Measurements from ENCODE around the gene NDST1.

The NDST1 gene

DNA sequence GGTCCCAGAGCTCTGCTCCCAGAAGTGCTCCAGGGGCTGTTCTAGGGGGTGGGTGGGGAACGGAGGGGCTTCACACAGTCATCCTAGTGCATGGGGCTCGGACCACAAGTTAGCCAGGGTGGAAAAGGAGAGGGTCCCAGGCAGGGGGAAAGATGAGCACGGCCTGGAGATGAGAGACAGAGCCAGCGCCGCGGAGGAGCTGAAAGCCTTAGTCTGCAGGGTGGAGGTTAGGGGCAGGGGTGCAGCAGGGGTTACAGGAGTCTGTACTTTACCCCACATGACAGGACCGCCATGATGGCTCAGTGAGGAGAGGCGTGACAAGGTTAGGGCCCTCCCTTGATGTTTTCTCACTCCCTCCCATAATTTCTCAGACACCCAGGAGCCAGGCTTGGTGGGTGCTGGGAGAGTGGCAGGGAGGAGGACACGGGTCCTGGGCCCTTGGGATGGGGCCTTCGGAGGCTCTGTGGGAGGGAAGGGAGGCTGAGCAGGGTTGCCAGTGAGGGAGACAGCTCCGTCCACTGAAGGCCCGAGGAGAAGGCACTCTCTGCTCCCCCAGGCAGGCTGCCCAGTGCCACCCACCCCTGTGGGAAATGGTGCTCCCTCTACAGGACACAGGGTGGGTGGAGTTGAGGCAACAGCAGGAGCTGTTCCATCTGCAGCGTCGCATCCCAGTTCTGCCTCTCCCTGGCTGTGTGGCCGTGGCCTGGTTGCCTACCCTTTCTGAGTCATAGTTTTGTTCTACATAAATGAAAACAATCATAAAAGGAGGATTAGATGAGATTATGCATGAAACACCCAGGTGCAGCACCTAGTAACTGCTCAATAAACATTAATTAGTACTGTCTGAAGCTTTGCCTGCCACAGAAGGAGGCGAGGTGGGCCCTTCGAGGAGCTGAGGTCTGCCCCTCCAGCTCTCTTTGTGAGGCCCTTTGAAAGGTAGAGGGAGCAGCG is 66.2 kb downstream of the NDST1 start:
- no peak for DNase-seq

DNA sequence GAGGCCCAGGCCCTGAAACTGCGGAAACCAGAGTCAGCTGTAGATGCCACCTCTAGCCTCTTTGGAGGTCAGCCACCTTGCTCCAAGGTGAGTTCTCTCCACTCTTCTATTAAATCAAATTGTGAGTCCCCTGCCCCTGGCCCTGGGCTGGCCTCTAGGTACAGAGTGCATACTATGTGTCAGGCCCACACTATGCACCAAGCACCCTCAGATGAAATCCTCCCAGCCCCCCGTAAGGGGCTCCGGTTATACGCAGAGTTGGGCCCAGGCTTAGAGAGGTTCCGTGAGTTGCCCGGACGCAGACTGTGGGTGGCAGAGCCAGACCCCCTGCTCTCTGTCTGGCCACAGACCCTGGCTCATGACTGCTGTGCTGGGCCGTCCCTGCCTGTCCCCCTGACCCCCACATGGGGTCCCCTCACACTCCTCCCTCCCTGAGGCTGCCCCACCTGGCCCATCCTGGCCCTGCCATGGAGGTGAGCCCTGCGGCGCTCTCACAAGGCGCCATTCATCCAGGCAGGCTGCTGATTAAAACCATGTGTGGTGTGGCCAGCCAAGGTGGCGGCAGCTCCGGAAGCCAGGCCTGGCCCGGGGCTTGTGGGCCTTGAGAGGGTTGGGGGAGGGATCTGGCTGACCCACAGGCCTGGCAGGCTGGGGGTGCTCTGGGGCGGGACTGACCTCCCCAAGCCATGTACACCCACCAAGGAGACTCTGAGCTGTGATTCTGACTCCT is 67.1 kb downstream of the NDST1 start:
- no peak for DNase-seq

DNA sequence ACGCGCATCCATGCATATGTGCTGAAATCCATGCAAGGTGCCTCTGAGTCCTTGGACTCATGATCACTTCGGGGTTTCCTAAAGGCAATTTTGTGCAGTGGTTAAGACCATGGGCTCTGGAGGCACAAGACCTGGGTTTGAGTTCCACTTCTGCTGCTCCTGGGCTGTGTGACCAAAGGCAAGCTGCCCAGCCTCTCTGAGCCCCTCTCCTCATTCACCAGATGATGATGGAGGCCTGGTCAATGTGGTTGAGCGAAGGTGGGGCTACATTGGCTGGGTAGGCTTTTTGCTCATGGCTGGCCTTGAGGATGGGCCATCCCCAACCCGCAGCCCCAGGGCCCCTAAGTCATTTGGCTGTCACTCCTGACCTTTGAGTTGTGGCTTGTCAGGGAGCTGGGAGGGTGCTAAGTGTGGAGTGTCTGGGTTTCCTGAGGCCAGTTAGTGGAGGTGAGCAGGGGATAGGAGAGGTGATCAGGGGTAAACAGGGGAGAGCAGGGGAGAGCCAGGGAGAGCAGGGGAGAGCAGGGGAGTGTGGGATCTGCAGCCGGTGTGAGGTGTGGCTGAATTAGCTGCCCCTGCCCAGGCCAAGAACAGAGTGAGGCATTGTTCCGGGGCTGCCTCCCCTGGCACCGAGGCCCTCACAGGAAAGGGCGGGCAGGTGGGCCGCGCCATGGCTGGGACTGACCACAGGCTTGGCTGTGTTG is 68.0 kb downstream of the NDST1 start:
- DNase-seq: no peak

DNA sequence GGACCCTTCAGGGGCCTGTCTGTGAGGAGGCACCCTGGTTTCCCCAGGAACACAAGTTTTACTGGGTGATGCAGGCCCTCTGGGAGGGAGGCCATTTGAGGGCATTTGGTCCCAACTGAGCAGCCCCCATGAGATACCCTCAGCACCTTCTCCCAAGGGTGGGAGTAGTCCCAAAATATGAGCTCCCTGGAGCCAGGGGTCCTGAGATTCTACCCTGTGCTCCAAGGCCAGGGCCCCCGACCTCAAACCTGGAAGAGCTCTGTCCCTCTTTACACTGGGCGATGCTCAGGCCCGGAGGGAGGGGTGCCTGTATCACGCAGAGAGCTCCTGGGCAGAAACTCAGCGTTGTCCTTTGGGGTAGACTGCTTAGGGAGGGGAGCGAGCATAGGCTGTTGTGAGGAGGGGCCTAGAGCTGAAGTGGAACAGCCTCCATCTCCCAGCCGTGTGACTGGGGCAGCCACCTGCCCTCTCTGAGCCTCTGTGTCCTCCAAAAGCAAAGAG is 68.6 kb downstream of the NDST1 start:
- DNase-seq: no peak

DNA sequence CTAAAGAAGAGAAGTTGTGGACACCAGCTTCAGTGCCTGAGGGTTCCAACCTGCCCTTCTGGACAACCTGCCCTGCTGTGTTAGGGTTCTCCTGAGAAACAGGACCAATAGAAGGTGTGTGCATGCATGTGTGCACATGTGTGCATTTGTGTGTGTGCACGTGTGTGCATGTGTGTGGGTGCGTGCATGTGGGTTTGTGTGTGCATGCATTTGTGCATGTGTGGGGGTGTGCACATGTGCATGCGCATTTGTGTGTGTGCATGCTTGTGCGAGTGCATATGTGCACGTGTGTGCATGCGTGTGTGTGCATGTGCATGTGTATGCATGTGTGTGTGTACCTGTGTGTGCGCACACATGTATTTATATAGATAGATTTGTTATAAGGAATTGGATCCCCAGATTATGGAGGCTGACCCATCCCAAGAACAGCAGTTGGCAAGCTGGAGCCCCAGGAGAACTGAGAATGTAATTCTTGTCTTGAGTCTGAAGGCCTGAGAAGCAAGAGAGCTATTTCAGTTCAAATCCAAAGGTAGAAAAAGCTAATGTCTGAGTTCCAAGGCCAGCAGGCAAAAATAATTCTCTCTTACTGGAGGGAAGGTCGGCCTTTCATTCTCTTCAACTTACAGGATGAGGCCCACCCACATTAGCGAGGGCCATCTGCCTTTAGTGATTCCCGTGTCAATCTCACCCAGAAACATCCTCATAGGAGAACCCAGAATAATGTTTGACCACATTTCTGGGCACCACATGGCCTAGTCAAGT is 69.6 kb downstream of the NDST1 start:
- DNase-seq: no peak

DNA sequence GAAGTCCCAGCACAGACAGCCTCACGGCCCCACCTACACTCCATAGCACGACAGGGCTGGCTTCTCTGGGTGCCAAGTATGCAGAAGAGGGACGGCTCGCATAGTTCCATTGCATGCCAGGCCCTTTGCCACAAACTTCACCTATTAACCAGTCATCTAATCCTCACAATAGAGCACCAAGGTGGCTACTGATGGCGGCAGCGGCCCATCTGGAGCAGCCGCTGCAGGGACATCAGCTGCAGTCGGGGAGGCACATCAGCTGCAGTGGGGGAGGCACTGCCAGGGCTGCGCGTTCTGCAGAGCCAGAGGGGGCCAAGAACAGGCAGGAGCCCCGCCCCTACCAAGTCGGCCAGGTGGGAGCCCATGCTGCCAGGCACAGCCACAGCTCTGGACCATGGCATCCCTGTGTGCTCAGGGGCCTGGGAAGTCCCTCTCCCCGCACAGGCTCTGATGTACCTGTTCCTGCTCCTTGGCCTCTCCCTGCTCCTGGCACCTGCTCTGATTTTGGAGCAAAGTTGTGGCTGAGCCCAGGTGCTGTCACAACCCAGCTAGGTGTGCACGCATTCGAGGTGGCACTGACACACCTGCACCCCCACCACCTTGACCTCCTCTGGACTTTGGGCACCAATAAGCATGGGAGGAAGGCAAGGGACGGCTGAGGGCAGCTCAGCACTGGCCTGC is 71.0 kb downstream of the NDST1 start:
- no peak for DNase-seq

DNA sequence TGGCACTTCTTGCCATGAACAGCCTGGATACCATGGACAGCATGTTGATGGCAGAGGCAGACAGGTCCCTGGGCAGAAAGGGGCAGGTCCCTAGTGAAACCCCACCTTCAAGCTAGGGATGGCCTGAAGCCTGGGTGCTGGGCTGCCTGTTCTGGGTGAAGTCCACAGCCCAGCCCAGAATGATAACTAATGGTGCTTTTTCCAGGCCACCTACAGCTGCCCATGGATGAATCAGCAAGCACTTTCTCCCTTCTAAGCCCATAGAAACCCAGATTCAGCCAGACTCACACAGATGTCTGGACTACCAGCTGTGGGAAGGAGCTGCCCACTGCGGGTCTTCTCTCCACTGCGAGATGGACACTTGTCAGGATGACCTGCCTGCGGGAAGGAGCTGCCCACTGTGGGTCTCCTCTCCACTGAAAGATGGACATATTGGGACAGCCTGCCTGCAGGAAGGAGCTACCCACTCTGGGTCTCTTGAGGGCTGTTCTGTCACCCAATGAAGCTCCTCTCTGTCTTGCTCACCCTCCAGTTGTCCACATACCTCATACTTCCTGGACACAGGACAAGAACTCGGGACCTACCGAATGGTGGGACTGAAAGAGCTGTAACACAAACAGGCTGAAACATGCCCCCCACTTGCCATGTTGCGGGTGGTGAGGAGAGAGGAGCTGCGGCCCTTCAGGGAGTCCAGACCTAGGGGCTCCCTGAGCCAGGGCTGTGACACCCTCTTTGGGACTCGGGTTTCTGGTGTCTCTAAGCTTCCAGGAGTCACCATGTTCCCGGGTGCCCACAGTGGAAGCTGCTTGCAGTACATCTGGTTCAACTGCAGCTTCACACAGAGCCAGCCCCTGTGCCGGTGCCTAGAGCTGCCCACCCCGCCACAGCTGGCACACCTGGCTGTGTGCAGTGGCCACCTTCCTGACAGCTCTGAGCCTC is 71.8 kb downstream of the NDST1 start:
- no peak for DNase-seq

DNA sequence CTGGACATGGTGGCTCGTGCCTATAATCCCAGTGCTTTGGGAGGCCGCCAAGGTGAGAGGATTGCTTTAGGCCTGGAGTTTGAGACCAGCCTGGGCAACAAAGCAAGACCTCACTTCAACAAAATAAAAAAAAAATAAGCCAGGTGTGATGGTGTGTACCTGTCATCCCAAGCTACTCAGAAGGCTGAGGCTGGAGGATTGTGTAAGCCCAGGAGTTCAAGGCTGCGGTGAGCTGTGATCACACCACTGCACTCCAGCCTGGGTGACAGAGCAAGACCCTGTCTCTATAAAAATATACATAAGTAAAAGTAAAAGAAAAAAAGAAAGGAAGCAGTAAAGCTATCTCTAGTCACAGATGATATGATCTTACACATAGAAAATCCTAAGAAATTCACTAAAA is 73.0 kb downstream of the NDST1 start:
- no peak for DNase-seq

DNA sequence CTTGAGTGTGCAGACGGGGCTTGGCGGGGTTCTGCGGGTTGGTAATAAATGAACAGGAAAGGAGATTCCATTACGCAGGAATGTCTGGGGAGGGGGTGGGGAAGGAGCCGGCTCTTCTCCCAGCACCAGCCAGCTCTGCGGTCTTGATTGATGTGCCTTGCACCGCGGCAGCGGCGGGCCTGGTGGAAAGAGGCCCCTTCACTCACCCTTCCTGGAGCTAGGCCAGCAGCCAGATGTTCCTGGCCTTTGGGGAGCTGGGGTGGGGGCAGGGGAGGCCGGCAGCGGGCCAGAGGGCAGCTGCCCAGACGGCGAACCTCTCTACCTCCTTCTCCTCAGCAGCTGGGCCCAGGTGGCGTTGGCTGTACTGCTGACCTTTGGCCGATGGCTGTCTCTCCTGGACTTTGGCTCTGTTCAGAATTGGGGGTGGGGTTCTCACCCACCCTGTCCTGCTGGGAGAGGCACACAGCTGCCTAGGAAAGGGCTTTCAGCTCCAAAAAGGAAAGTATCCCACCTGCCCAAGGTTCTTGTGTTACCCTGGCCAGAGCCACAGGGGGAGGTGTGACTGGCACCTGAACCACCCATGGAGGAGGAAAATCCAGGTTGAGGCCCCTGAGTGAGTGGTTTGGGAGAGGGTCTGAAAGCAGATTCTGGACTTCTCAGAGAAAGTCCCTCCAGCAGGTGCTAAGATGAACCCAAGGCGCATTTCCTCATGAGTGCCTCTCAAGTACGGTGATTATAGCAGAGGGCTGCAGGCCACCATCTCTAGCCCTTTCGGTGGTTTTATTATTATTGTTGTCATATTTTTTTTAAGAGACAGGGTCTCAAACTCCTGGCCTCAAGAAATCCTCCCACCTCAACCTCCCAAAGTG is 74.5 kb downstream of the NDST1 start:
- no peak for DNase-seq

DNA sequence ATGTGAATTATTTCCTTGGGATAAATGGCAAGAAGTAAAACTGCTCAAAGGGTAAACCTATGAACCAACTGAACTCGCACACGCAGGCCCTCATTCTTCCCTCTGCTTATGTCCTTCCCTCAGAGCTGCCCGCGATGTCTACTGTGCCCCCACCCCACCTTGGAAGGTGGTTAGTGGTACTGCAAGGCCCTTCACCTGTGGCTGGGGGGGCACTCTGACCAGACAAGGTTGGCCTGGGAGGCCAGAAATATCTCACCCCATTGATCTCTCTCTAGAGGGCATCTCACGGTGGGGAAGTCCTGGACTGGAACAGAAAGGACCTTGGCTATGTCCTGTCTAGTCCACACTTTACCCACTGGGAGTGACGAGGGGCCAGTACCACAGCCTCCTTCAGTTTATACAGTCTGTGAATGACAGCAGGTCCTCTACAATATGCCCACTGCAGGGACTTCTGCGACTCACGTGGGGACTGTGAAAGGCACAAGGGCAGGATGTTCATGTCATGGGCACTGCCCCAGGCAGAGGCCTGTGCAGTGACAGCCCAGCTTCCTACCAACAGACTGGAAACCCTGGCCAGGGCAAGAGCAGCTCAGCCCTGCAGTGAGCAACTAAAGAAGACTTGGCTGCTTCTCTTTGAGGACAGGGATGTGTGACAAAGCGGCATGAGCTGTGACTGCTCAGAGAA is 75.8 kb downstream of the NDST1 start:
- no peak for DNase-seq

DNA sequence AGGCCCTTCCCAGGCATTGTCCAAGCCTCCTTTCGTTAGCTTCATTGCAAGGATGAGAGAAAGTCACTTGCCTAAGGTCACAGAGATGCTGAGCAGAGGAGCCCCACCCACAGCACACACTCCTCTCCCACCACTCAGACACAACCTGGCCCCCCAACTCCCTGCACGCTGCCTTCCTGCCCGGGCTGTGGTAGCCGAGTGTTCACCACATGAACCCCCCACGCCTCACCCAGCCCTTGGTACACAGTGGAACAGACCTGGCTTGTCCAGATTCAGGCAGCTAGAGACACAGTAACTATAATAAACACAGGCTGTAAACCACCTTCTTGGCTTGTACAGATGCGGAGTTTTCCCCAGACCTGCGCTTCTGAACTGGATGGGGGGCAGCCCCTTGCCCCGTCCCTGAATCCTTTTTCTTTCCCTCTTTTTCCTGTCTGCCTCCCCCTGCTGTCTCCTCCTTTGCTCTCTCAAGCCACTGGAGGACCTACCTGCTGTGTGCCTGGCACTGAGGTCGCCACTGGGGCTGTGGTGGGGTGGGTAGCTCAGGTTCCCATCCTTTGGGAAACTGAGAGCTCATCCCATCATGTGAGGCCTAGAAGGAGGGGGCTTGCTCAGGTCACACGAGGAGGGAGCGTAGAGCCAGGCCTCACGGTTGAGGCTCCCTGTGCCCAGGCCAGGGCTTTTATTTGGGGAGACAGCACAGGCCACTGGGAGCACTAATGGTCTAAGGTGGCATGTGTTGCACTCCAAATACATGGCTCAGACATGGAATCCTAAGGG is 76.8 kb downstream of the NDST1 start:
- DNase-seq: no peak

DNA sequence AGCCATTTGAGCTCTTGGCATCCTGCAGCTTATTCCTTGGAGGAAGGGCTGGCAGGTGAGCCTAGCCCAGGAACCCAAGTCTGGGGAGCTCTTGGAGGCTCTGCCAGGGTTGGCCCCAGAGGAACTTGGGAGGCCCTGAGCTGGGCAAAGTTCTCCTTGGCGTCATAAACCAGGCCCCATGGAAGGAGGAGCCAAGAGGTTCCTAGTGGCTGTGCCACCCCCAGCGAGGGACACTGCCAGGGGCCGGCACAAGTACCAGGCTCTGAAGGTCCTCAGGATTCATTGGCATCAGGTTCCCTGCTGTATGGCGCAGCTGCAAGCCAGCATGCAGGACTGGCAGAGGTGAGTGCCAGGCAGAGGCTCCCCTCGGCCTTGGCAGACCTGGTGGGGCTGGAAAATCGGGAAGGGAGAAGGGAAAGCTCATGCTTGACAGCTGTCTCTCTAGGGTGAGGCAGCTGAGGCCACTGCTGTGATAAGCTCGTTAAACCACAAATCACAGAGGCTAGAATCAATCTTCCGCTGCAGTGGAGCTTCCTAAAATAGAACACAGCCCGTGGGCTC is 77.9 kb downstream of the NDST1 start:
- no peak for DNase-seq

DNA sequence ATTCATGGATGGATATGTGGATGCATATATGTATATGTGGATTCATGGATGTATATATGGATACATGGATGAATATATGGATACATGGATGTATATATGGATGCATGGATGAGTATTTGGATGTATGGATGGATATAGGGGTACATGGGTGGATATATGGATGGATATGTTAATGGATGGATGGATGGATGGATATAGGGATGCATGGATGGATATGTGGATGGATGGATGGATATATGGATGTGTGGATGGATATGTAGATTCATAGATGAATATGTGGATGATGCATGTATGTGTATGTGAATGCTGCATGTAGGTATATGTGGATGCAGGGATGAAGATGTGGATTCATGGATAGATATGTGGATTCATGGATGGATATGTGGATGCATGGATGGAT is 79.1 kb downstream of the NDST1 start:
- no peak for DNase-seq

DNA sequence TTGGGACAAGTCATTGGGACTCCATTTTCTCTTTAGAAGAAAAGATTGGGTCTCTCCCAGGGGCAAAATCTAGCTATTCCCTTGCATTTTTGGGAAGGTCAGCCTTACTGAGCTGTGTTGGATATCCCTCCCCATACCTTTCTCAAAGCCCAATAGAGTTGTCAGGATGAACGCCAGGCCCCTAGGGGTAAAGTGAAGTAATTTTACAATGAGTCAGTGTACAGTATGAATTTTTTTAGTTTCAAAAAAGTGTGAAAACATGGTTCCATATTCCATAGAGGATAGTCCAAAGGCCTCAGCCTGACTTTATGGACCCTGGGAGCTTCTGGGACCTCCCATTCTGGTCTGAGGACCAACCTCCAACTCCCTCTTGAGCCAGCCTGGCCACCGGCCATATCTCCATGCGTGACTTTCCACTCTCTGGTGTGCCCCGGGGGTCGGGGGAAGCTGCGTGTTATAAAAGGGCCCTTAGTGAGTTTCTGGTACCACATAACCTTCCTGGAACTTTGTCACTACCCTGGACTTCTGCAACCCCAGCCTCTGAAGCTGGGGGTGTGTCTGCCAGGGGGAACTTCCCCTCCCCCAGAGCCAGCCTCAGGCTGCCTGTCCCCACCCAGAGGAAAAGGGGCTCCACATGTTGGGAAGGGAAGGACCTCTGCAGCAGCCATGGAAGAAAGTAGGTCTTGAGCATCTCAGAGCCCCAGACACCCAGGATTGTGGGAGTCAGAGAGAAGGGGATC is 80.1 kb downstream of the NDST1 start:
- no peak for DNase-seq

DNA sequence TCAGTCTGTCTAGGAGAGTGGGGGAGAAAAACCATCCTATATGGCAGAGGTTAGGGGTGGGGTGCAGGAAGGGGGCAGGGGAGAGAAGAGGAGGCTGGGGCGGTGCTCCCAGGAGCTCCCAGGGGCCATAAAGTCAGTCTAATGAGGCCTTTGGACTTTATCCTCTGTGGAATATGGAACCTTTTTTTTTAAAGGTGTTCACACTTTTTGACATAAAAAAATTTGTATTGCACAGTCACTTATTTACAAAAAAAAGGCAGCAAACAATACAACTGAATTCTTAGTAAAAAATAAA is 80.6 kb downstream of the NDST1 start:
- DNase-seq: no peak

DNA sequence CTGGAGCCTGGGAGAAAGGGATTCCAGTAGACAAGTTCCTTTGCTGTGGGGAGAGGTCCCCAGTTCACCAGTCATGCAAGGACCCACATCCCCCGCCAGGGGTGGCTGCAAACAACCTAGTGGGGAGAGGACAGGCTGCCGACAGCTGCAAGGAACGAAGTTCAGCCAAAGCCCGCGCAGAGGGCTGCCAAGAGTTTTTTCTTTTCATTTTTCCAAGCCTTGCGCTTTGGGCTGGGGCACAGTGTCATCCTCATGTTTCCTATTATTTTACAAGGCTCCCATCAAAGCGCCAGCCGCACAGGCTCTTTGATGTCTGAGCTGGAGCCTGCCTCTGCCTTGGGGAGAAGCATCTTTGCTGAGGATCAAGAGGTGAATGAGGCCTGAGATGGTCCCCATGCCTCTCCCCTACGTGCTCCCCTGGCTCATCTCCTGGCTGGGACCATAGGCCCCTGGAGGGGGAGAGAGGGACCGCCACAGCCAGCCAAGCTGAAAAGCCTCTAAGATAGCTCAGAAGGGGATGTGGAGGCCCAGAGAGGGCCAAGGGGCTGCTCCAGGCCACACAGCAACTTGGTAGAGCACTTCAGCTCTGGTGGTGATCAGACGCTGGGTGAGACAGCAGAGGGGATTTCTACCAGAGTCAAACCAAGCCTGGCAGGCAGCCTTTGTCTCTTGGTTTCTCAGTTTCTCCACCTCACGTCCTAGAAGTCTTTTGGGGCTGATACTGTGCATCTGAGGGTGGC is 82.1 kb downstream of the NDST1 start:
- DNase-seq: no peak

Measured in NCI-H345 (cell line).